Fibroblast of villous mesenchyme (primary cell): ENCODE results near the gene CACNA1G. TPM values are rescaled to one million over a fixed set of nuclear protein-coding genes. Genes with fewer than 3 reads are reported as not detected.

Experiments used
- DNase-seq: peaks from one replicate; pipeline ENCODE4 v3.0.0-alpha.2; 2010; ENCODE audit warnings: low read depth
- H3K4me3 ChIP-seq: 2 replicates; pipeline ENCODE4 v1.5.1; 2011; ENCODE audit warnings: low read depth, mild to moderate bottlenecking, low read length
- CTCF ChIP-seq: IDR thresholded peaks from 2 replicates; pipeline ENCODE4 v1.5.1; 2012; ENCODE audit warnings: low read depth, mild to moderate bottlenecking, low read length; ENCODE audit not compliant: insufficient read depth
- total RNA-seq: library from RNA; depleted of rRNA; stranded (reverse); fragments of >200 nt; gene quantifications from 2 replicates; pipeline ENCODE4 v1.2.3, GENCODE V29; 2012

The CACNA1G gene
- total RNA-seq, 1 donor, result 0.43 TPM

GRCh38 chr17:50551433-50551815 is 9.1 kb upstream of the CACNA1G start:
- DNase-seq, result no peak
- H3K4me3 ChIP-seq, result no peak overlapping the region
- no peak for TF ChIP-seq CTCF

- H3K4me3 ChIP-seq, result no peak overlapping the region
- DNase-seq, result no peak
- no peak for TF ChIP-seq CTCF
These were observed 8.6 kb upstream of the CACNA1G start for GRCh38 chr17:50551884-50552283.

GRCh38 chr17:50554201-50554600 is 6.3 kb upstream of the CACNA1G start:
- no peak for TF ChIP-seq CTCF
- DNase-seq, result no peak
- no peak overlapping the region for H3K4me3 ChIP-seq

GRCh38 chr17:50556803-50557202 is 3.7 kb upstream of the CACNA1G start:
- H3K4me3 ChIP-seq, result no peak overlapping the region
- TF ChIP-seq CTCF, result no peak
- no peak for DNase-seq

GRCh38 chr17:50557630-50558029 is 2.9 kb upstream of the CACNA1G start:
- DNase-seq, result no peak
- no peak for TF ChIP-seq CTCF
- H3K4me3 ChIP-seq, result no peak overlapping the region

GRCh38 chr17:50558091-50558490 is 2.4 kb upstream of the CACNA1G start:
- no peak for TF ChIP-seq CTCF
- no peak for DNase-seq
- H3K4me3 ChIP-seq, result no peak overlapping the region

GRCh38 chr17:50558581-50558940 is 2.0 kb upstream of the CACNA1G start:
- no peak for DNase-seq
- no peak for TF ChIP-seq CTCF
- no peak overlapping the region for H3K4me3 ChIP-seq
